Fibroblast of skin of right biceps (primary cell): ENCODE data around the gene PLA2G4D.

Source experiments
- DNase-seq: peaks from one replicate; pipeline ENCODE4 v3.0.0-alpha.2; 2013

The PLA2G4D gene

DNA sequence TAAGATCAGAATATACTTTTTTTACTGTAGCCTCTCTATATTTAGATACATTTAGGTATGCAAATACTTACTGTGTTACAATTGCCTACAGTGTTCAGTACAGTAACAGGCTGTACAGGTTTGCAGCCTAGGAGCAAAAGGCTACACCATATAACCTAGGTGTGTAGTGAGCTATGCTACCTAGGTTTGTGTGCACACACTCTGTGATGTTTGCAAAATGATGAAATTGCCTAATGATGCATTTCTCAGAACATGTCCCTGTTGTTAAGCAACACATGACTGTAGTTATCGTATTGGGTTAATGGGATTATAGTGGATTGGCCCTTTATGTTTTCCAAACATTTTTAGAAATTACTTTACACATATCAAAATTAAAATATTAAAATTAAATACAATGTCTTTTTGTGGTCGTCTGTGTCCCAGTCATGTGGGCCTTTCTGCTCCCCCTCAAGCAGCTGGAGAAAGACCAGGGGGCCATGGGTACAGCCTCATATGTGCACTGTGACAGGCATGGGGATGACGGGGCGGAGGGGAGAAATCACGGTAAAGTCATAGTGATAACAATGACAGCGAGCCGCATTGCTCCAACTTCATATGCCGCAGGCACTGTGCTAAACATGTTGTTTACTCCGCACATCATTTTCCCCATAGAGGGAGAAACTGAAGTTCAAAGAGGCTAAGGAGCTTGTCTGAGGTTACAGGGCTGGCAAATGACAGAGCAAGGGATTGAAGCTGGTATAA is 46.1 kb downstream of the PLA2G4D start:
- no peak for DNase-seq

DNA sequence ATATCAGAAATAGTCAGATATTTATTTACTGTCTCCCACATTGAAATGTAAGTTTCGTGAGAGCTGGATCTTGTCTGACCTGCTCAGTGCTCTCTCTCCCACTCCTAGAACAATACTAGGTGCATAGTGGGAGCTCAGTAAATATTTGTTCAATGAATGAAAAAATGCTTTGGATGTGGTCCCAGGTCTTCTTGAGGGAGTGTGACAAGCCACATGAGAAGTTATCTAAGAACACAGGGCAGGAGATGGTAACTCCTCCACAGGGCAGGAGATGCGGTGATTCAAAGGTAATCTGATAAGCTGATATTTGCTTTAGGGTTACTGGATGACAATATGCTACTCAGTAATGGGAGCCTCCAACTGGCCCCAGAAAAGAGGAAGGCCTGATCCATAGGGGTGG is 47.8 kb downstream of the PLA2G4D start:
- no peak for DNase-seq

DNA sequence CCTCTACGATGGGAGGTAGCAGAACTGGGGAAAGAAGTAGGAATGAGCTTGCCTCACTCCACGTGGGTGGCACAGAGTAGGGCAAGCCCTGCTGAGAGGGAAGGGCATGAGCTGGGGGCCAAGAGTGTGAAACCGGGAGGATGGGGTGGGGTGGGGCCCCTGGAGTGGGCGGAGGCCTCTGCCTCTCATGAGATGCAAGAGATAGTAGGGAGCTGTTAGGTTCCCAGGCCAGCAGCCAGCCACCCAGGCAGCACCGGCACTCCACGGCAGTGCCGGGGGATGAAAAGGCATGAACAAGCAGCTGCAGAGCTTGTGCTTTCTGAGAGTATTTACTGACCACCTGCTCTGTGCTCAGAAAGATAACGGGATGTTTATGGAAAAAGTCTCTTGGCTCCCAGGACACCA is 49.1 kb downstream of the PLA2G4D start:
- DNase-seq = no peak

DNA sequence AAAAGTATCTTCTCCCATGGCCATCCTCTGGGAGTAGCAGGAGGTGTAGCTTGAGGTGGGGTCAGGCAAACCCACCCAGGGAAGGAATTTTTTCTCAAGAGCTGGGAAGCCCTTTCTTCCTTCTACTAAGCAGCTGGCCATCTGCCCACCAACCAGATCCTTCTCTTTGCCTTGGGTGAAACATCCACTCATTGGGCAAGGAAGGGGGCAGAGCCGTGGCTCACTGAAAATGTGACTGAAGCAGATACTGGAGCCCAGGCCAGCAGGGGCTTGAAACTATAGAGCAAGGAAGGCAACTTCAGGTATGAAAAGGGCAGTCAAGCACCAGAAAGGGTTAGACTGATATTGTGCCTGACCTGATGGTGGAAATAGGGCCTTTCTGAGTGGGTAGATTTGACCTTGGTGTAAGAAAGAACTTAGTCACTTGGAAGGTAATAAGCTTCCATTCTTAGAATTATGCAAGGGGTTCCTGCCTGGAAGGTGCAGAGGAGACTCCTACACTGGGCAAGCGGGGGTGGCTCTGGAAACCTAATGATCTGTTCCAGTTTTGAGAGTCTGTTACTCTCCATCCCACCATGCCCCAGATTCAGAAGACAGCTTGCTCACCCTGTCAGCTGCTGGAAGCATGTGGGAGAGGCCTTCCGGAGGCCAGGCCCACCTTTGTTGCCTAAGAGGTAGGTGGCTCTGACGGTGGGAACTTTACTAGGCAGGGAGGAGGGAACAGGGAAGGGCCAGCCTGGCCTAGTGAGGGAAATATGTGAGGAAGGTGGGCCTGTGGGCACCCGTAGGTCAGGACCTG is 51.6 kb downstream of the PLA2G4D start:
- no peak for DNase-seq

- DNase-seq = no peak
Observed at GRCh38 chr15:42038401-42038800, 56.0 kb downstream of the PLA2G4D start.

DNA sequence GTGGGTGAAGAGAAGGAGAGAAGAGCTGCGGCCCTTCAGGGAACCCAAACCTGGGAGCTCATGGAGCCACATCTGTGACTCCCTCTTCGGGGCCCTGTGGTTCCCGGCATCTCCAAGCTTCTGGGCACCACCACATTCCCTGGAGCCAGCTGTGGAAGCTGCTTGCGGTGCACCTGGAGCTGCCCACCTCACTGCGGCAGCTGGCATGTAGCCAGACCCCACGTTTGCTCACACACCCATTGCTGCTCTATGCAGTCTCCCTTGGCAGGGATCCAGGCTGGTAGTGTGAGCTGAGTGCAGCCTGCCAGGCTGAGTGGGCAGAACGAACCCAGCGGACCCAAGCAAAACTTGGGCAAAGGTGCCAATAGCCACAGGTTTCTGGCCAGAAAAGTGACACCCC is 56.7 kb downstream of the PLA2G4D start:
- DNase-seq = no peak

DNA sequence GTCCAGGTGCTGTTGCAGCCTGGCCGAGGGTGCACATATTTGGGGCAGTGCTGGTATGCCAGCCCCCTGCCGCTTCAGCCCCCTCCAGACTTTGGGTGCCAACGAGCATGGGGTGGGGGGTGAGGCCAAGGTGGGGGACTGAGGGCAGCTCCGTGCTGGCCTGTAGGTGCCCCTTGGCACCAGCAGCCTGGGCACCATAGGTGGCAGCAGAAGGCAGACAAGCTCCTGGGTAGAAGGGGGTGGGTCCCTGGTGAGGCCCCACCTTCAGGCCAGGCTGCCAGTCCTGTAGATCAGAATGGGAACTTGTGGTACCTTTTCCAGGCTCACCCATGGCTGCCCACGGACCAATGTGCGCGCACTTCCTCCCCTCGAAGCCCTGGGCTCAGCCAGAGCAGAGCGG is 57.4 kb downstream of the PLA2G4D start:
- no peak for DNase-seq

- DNase-seq = no peak
Observed at GRCh38 chr15:42036112-42036905, 58.1 kb downstream of the PLA2G4D start.

- peak; percentile 33 for DNase-seq
Observed at GRCh38 chr15:42035435-42035761, 59.0 kb downstream of the PLA2G4D start.

DNA sequence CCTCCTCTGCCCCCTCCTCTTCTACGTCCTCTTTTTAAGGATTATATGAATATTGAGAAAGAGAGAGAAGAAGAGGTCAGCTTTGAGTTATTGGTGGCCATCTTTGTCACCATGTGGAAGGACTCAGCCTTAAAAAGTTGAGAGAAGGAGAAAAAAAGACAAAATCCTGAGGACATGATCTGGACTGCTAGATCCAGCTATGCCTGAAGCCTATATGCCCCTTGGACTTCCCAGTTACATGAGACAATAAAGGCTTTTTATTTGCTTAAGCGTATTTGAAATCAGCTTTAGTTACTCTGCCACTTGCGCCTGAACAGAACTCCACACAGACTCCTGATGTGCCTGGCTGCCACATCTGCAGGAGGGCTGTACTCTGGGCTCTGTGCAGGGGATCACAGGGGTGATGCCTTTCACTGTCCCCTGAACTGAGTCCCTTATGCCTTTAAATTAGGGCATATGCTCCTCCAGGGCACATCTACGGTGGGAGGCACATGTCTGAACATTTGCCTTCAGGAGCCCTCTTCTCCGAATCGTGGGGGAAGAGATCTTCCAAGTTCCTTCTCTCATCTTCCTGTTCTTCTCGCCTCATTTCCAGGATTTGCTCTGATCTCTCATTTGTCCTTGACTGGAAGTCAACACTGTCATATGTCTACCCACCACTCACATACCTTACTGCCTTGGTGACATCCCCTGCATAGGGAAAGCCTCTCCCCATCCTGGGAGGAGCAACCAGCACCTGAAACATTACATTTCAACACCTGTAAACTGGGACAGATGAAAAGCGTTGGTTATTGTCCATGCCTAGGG is 59.5 kb downstream of the PLA2G4D start:
- DNase-seq = no peak

- no peak for DNase-seq
Observed at GRCh38 chr15:42033214-42033873, 61.0 kb downstream of the PLA2G4D start.

GRCh38 chr15:42032376-42033213 is 61.8 kb downstream of the PLA2G4D start:
- DNase-seq = no peak

DNA sequence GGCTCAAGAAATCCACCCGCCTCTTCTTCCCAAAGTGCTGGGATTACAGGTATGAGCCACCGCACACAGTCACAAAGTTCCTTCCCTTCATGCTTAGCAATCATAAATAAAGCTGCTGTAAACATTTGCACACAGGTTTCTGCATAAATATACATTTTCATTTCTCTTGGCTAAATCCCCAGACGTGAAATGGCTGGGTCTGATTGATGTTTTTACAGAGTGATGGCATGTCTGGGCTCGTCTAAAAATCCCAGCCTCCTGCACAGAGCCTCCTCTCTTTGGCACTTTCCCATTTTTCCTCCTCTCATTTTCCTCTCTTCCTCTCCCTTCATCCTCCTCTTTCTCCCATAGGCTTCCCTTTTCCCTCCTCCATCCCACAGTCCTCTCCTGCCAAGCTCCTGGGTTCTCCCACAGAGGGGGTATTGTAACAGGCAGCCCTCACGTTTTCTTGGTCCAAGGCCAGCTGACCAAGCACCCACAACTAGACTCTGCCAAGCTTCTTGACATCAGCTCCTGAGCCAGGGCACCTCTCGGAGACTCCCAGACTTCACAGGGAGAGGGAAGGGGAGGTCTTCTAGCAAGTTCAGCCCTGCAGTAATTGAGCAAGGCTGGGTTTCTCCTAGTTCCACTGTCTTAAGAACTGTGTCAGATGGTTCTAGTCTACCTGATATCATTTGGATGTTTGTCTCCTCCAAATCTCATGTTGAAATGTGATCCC is 63.0 kb downstream of the PLA2G4D start:
- no peak for DNase-seq

GRCh38 chr15:42027521-42027920 is 66.8 kb downstream of the PLA2G4D start:
- no peak for DNase-seq

- DNase-seq = no peak
Observed at GRCh38 chr15:42024303-42024702, 70.1 kb downstream of the PLA2G4D start.

- DNase-seq = no peak
Observed at GRCh38 chr15:42021593-42021992, 72.8 kb downstream of the PLA2G4D start.

DNA sequence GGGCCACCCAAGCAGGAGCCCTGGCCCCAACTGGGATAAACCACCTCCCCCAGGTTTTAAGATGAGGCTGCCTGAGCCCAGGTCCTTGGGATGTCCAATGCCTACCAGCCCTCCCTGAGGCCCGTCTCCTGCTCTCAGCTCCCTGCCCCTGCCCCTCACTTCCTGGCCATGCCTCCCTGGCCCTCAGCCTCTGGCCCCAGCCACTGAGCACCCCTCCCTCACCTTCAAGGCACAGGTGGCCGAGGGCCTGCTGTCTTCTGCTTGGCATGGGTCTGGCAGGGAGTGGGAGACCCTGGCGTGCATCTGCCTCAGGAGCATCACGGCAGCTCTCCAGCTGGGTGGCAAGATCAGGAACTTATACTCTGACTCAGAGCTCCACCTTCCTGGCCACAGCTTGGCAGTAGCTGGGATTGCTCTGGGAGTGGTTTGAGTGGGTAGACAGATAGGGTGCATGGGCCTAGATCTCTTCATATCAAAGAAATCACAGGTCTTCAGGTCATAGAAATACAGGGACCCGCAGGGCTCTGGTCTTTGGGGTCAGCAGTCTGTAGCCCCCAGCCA is 73.6 kb downstream of the PLA2G4D start, which contains the start of gene PLA2G4E:
PLA2G4E (minus strand) TSS at position 330 of the 561 bp plus-strand sequence; CDS start at position 318, 12 bp downstream.
- no peak for DNase-seq

GRCh38 chr15:42018306-42019224 is 75.8 kb downstream of the PLA2G4D start:
- DNase-seq = no peak
